GM13977 (cell line): ENCODE results near the gene PDE1C.

Source experiments
- DNase-seq: peaks from one replicate; pipeline ENCODE4 v3.0.0; 2012; ENCODE audit warnings: low spot score
- in situ Hi-C: fragments of 300-500 bp; cut with MboI; formaldehyde crosslinking; loops from one replicate; pipeline ENCODE4 v1.12.0; 2022; ENCODE audit warnings: low sequenced_read_pairs, low pct_unique_long_range_greater_than_20kb, mixed read lengths, inconsistent platforms; ENCODE audit not compliant: unreplicated experiment
- TF ChIP-seq, protein P1 (sequence below): IDR thresholded peaks from 2 replicates; pipeline ENCODE4 v1.5.1; 2012; ENCODE audit warnings: mild to moderate bottlenecking, control low read depth; ENCODE audit not compliant: insufficient read depth; ENCODE audit errors: extremely low read depth, missing control alignments

Gene PDE1C

DNA sequence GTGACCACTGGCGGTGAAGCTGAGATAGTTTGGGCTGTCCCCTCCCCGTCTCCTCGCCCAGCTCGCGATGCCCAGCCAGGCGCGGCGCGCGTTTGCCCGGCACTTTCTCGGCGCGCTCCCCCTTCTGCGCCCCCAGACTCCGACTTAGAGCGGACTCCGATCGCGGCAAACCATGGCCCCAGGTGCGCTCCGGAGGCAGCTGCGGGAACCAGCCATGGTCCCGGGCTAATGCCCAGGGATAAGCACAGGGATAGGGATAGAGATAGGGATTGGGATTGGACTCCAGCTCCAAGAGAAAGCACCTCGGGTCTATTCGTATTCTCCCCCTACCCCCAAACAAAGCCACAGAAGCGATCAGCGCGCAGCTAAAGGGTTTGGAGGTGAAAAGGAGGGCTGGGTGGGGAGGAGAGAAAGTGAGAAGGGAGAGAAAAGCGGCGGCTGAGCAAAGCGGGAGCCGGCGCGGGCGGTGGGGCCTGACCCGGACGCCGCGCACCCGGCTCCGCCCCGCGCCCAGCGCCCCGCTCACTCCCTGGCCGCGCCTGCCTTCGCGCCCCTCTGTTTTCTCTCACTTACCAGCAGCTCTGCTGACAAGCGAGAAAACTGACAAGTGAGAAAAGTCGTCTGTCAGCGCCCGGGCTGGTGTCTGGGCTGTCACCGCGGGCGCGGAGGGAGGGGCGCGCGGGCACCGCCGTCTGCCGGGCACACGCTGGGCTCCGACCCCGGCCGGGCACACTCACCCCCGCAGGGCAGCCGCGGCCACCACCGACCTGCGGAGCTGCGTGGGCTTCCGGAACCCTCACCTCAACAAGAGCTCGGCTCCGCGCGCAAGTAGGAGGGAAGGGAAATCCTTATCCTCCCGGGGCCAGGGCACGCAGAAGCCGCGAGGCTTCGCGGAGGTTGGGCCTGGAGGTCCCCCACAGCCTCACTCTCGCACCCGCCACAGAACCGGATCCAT is at the start of gene PDE1C:
Gene PDE1C (minus strand): TSS at position 2 of the 955 bp plus-strand sequence.
- peak; percentile 29 for DNase-seq
- TF ChIP-seq, protein P1, sequence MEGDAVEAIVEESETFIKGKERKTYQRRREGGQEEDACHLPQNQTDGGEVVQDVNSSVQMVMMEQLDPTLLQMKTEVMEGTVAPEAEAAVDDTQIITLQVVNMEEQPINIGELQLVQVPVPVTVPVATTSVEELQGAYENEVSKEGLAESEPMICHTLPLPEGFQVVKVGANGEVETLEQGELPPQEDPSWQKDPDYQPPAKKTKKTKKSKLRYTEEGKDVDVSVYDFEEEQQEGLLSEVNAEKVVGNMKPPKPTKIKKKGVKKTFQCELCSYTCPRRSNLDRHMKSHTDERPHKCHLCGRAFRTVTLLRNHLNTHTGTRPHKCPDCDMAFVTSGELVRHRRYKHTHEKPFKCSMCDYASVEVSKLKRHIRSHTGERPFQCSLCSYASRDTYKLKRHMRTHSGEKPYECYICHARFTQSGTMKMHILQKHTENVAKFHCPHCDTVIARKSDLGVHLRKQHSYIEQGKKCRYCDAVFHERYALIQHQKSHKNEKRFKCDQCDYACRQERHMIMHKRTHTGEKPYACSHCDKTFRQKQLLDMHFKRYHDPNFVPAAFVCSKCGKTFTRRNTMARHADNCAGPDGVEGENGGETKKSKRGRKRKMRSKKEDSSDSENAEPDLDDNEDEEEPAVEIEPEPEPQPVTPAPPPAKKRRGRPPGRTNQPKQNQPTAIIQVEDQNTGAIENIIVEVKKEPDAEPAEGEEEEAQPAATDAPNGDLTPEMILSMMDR, result no peak
- in situ Hi-C loops, result no loop called here

- in situ Hi-C loops, result no loop called here
- TF ChIP-seq, protein P1, result no peak
- DNase-seq, result no peak
Observed at GRCh38 chr7:32119790-32120196, 49.6 kb upstream of the PDE1C start.

DNA sequence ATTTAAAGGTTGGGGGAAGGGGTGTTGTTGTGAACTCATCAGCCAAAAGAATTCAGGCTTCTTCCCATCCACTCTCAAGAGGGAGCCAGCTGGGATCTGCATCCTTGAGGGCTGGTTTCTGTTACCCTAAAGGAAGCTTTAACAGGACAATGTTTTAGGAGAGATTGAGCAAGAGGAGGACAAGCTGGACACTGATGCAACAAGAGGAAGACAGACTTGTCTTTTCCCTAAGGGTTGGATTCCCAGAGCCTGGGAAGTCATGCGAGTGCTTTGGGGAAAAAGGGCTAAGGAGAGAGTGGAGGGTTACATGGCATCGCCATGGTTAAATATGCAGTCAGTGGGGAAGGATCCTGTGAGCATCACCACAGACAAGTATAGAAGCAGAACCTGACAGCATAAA is 47.6 kb upstream of the PDE1C start:
- in situ Hi-C loops, result no loop called here
- no peak for DNase-seq
- TF ChIP-seq, protein P1, result no peak

DNA sequence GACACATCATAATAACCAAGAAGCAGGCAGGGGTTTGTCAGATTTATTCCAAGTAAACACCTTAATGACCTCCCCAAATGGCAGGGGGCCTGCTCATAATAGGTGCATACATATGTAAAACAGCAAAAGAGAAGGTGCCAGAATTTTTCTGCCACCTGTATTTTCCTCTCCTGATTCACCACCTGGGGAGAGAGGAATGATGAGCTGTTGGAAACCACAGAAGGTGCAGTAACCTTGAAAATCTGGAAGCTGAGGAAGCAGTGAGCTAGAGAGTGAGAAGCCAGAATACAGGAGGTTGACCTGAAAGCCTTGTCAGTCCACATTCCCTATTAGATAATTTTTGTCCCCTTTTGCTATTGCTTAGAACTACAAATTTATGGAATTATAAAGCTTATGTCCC is 46.2 kb upstream of the PDE1C start:
- in situ Hi-C loops, result no loop called here
- no peak for DNase-seq
- TF ChIP-seq, protein P1, result no peak

DNA sequence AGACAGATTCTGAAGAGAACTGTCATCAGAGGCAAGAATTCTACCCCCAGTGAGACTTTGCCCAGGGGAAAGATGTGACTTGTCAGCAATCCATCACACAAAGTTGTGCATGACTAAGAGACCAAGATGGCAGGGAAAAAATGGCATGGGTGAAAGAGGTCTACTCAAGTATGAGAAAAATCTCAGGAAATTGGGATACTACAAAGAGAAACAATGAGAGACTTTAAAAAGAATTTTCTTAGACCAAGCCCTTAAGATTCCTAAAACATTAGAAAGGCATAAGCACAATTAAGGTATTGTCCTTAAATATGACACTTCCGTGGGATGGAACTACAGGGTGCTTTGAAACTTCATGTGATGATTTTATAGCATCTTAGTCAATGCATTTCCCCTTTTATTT is 45.6 kb upstream of the PDE1C start:
- in situ Hi-C loops, result no loop called here
- no peak for DNase-seq
- TF ChIP-seq, protein P1, result no peak

DNA sequence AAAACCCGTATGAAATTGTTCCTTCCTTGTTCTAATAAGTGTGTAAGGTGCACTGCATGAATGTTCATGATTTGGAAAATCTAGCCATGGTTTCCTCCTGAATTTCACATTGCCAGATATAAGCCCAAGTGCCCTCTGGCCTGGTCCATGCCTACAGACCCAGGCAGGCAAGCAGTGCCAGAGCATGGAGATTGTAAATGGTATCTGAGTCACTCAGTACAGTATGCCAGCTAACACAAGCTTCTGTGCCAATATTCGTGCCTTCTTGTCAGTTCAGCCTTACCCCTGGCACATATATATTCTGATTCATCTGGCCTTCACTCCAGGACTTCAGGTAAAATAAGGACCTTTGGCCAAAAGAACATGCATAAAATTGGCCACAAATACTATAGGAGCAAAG is 38.4 kb upstream of the PDE1C start:
- TF ChIP-seq, protein P1, result no peak
- DNase-seq, result no peak
- in situ Hi-C loops, result no loop called here
